GM21723 (cell line): ENCODE results near the gene SHANK3.

Experiments used
- ATAC-seq: cut with Tn5 transposase; IDR thresholded peaks from one replicate; pipeline ENCODE4 v1.9.1; 2021; ENCODE audit warnings: mild to moderate bottlenecking, moderate library complexity; ENCODE audit not compliant: unreplicated experiment

SHANK3 gene

DNA sequence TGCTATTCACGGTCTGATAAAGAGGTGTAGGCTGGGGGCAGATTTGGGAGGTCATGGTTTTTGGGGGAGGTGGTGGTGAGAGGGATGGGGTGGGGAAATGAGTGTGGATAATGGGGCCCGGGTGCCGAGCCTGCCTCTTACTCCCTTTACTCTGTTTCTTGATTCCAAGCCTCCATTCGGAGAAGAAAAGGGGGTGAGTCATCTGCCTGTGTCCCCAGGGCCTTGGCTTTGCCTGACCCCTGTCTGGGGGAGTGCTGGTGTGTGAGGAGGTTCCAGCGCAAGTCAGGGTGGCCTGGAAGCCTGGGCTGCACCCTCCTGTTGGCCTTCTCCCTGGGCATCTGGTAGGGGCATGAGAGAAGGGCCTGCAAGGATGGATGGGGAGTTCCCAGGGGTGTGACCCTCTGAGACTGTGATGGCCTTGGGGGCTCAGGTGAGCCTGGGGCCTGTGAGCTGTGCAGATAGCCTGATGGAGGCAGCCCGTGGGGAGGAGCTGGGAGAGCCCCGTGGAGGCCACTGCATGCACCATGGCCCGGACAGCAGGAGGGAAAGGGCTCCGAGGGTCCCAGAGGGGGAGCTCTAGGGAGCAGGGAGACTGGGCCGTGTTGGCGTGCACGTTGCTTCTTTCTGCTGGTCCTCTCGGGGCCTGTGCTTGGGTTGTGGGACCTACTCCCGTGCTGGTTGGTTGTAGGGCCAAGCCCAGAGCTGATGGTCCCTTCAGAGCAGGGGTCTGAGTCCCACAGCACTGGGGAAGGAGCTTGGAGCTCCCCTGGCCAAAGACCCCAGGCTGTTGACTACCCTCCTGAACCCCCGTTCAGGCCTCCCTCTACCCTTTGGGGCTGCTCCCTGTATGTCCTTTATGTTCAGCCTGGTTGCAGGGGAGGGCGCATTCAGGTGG lies 39.1 kb downstream of the SHANK3 start:
- no peak for ATAC-seq

DNA sequence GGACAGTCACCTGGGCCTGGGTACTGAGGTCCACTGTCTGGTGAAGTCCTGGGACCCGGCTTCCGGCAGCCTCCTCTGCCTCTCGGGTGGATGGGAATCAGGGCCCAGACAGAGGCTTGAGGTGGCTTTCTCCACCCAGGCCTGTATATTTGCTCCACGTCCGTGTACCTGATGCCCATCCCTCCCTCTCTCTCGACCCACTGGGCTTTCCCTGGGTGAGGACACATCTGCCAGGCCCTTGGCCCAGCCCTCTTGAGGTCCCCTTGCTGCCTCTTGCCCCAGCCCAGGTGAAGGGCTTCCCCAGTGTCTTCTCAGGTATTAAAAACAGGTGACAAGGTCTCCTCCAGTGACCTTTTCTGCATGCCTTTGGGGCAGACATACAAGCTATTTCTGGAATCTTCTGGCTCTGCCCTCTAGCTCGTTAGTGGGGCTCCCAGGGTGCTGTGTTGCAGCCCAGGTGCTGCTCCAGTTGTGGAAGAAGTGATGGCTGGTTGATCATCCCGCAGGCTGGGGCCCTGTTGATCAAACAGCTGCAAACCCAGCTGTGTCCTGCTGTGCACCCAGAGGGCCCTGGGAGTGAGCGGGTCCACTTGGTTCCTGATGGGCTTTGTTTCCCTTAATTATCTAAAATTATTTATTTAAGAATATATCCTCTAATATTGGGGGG lies 39.9 kb downstream of the SHANK3 start:
- no peak for ATAC-seq

DNA sequence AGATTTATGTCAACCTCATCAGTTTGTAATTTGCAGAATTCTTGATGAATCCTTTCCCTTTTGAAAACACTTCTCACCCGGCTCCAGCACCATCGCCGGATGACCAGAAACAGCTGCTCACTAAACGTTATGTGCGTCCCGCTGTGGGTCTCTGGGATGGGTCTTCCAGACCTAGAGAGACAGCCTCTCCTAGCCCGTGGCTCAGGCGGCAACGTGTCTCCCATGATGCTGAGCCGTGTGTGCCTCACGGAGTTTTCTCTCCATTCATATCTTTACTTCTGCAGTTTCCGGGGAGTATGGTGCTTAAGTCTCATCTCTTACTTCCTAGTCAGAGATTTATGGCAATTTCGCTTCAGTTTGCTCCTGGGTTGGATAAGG lies 40.4 kb downstream of the SHANK3 start:
- no peak for ATAC-seq

DNA sequence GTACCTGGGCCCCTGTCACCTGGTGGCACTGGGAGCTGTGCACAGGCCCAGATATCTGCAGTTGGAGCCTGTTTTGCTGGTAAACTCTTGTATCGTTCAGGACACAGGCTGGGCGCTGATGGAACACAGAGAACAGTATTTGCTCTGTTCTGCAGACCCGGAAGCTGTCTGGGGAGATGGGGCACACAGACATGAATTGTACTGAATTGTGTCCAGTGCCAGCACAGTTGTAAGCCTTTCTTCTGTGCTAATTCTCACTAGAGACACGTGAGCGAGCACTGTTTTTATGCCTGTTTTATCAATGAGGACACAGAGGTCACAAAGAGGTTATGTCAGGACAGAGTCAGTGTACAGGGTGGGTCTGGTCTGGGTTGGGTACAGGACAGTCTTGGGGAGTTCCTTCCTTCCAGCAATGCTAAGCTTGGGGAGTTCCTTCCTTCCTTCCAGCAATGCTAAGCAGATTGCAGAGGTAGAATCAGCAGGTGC lies 41.0 kb downstream of the SHANK3 start:
- ATAC-seq = no peak

DNA sequence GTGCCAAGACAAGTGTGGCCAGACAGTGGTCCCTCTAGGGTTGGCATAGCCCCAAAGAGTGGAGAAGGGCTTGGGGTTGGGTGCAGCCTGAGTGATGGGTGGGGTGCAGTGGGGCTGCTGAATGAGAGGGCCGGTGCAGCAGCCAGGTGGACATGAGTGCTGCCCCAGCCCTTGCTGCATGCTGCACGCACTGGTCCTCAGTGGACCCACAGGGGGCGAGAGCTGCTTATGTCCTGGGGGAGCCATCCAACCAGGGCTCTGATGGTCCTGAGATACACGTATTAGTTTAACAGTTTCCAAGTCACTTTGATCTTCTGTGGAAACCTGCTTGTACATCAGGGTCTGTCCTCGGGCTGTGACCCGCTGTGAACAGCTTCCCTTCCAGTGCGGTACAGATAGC lies 41.5 kb downstream of the SHANK3 start:
- no peak for ATAC-seq

DNA sequence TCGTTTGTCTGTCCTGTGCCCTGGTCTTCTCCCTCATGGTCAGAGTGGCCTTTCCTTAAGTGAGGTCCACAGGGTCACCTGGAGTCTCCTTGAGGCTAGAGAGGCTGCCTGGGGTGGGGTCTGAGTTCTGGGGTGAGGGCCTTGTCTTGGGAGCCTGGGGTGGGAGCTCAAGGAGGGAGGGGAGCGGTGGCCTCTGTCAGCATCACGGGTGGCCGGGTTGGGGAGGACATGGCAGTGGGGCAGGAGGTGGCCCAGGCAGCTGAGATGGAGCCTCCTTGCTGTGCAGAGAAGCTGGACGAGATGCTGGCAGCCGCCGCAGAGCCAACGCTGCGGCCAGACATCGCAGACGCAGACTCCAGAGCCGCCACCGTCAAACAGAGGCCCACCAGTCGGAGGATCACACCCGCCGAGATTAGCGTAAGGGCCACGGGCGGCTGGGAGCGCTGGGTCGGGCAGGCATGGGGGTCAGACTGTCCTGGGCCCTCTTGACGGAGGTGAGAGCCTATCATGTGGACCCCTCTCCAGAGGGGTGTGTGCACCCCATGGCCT lies 42.1 kb downstream of the SHANK3 start:
- ATAC-seq = no peak

DNA sequence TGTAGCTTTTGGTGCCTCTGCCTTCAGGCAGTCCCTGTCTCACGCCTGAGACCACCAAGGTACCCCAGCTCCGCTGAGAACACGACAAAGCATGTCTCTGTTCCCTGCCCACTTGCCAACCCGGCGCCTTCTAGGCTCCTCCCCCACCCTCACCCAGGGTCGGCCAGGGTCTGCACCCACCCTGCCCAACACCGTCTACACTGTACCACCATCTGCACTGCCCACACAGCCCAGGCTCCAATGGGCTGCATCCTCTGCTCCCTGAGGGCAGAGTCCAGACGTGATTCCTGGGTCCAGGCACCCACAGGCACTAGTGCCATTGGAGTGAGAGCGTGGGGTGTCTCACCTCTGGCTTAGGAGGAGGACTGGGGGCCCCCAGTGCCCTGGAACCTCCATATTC lies 42.6 kb downstream of the SHANK3 start:
- no peak for ATAC-seq

DNA sequence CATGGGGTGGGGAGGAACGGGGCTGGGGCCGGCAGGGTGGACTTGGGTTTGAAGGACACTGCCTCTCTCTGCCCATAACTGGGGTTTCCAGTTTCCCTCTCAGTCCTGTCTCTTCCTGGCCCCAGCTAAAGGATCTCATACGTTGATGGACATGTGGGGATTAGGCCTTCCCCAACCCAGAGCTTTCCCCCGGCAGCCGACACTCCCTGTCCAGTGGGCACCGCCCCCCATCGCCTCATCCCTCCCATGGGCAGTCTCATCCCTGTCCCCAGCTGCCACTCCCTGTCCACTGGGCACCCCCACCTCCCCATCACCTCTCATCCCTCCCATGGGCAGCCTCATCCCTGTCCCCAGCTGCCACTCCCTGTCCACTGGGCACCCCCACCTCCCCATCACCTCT lies 43.2 kb downstream of the SHANK3 start:
- no peak for ATAC-seq

DNA sequence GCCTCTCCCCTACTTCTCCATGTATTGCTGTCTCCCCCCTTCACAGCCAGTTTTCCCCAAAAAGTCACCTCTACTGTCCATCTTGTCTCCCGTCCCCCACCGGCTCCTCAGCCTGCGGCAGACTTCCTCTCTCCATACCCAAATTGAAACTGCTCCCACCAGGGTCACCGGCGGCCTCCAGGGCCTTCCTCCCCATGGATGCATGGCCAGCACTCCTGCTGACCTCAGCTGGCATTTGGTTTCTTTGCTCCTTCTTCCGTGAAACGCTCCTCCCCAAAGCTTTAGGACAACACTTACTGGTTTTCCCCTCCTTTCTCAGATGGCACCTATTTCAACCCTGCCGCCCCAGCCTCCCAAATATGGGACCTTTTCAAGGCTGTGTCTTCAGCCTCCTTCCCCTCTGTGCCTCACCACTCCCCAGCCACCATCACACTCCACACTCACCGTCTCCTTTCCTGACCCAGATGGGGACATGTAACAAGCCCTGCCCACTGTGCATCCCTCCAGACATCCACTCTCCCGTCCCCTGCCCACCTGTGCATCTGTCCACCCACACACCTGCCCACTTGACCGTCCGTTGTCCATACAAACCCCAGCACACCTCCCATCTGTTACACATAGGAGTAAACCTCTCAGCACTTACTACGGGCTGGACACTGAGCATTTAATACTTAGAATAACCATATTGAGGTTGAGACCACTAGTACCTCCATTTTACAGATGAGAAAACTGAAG lies 43.8 kb downstream of the SHANK3 start:
- ATAC-seq = no peak

DNA sequence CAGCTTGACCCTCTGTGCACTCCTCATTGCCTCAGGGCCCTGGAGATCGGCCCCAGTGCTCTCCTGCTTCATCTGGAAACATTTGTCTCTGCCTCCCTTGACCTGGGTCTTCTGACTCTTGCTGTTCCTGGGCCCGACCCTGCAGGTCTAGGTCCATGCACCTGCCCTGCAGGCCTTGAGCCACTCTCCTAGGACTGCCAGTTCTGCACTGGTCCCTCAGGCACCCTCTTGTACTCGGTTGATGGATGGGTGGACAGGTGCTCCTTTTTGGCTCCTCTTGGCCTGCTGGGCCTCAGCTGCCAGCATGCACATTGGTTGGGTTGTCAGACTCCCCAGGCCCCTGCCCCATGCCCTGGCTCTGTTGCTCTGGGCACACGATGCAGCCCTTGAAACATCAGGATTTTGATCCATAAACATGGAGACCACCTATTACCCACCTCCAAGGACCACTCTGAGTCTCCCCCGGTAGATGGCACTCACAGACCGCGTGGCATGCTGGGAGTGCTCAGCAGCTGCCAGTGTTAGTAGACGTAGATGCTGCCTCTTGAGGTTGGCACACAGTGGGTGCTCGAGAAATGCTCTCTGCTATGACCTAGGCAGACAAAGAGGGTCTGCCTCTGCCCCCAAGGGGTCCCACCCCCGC lies 45.2 kb downstream of the SHANK3 start:
- ATAC-seq = no peak

DNA sequence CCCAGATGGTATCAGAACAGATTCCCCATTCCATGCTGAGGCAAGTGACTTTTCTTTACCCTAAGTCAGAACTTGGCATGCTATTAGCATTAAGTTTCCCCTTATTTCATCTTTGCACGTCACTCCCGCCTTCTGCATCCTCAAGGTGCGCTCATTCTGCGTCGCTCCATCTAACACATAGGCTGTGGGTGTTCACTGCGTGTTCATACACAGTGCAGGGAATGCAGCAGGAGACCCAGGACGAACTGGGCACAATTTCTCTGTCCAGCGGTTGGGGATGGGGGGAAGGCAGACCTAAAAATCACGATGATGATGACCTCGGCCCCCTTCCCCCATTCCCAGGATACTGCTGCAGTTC lies 45.7 kb downstream of the SHANK3 start:
- no peak for ATAC-seq

DNA sequence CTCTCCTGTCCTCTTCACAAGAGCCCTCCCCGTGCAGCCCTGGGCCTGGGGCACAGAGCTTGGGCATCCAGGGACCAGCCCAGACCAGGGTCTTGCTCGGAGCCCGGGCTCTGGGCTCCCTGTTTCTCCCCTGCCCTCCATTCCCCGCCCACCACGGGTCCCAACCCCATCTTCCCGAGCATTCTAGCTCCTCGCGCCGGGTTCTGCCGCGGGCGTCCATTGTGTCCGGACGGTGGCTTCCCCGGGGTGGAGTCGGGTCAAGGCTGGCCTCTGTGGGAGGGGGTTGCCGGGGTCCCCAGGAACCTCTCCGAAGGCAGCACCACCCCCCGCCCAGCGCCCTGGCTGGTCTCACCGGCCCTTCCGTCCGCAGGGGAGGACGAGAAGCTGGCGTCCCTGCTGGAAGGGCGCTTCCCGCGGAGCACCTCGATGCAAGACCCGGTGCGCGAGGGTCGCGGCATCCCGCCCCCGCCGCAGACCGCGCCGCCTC lies 47.2 kb downstream of the SHANK3 start:
- no peak for ATAC-seq

DNA sequence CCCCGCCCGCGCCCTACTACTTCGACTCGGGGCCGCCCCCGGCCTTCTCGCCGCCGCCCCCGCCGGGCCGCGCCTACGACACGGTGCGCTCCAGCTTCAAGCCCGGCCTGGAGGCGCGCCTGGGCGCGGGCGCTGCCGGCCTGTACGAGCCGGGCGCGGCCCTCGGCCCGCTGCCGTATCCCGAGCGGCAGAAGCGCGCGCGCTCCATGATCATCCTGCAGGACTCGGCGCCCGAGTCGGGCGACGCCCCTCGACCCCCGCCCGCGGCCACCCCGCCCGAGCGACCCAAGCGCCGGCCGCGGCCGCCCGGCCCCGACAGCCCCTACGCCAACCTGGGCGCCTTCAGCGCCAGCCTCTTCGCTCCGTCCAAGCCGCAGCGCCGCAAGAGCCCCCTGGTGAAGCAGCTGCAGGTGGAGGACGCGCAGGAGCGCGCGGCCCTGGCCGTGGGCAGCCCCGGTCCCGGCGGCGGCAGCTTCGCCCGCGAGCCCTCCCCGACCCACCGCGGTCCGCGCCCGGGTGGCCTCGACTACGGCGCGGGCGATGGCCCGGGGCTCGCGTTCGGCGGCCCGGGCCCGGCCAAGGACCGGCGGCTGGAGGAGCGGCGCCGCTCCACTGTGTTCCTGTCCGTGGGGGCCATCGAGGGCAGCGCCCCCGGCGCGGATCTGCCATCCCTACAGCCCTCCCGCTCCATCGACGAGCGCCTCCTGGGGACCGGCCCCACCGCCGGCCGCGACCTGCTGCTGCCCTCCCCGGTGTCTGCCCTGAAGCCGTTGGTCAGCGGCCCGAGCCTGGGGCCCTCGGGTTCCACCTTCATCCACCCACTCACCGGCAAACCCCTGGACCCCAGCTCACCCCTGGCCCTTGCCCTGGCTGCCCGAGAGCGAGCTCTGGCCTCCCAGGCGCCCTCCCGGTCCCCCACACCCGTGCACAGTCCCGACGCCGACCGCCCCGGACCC lies 48.0 kb downstream of the SHANK3 start:
- ATAC-seq = no peak

DNA sequence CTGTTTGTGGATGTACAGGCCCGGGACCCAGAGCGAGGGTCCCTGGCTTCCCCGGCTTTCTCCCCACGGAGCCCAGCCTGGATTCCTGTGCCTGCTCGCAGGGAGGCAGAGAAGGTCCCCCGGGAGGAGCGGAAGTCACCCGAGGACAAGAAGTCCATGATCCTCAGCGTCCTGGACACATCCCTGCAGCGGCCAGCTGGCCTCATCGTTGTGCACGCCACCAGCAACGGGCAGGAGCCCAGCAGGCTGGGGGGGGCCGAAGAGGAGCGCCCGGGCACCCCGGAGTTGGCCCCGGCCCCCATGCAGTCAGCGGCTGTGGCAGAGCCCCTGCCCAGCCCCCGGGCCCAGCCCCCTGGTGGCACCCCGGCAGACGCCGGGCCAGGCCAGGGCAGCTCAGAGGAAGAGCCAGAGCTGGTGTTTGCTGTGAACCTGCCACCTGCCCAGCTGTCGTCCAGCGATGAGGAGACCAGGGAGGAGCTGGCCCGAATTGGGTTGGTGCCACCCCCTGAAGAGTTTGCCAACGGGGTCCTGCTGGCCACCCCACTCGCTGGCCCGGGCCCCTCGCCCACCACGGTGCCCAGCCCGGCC lies 48.7 kb downstream of the SHANK3 start:
- no peak for ATAC-seq

DNA sequence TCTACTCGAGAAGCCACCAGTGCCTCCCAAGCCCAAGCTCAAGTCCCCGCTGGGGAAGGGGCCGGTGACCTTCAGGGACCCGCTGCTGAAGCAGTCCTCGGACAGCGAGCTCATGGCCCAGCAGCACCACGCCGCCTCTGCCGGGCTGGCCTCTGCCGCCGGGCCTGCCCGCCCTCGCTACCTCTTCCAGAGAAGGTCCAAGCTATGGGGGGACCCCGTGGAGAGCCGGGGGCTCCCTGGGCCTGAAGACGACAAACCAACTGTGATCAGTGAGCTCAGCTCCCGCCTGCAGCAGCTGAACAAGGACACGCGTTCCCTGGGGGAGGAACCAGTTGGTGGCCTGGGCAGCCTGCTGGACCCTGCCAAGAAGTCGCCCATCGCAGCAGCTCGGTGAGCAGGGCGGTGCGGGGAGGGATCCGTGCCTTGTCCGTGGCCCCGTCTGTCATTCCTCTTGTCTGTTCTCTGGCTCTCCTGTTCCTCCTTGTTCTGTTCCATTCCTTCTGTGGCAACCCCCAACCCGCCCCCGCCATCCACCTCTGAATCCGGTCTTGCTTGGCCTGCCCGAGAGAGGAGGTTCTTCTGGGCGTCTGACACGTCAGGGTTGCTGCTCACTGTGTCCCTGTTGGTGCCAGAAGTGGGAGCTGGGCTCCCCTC lies 49.6 kb downstream of the SHANK3 start:
- ATAC-seq = no peak
